SKM-1 (cell line): ENCODE measurements around the gene NDNF.

ENCODE experiments used
- DNase-seq: peaks from one replicate; lab custom pipeline; 2025; ENCODE audit not compliant: unreplicated experiment; lab: John Stamatoyannopoulos, UW

Gene NDNF

GRCh38 chr4:121070696-121071639 is 1.4 kb downstream of the NDNF start:
- DNase-seq: no peak

GRCh38 chr4:121070274-121070673 is 2.1 kb downstream of the NDNF start:
- no peak for DNase-seq

- no peak for DNase-seq
Observed at GRCh38 chr4:121069430-121069829, 2.9 kb downstream of the NDNF start.

- no peak for DNase-seq
Observed at GRCh38 chr4:121064482-121064881, 7.9 kb downstream of the NDNF start.

GRCh38 chr4:121062521-121062920 is 9.8 kb downstream of the NDNF start:
- peak; percentile 32 for DNase-seq

GRCh38 chr4:121061861-121062260 is 10.5 kb downstream of the NDNF start:
- DNase-seq: no peak

GRCh38 chr4:121061215-121061614 is 11.1 kb downstream of the NDNF start:
- DNase-seq: no peak

GRCh38 chr4:121057466-121057922 is 14.8 kb downstream of the NDNF start:
- DNase-seq: no peak

- DNase-seq: no peak
Observed at GRCh38 chr4:121056066-121056465, 16.3 kb downstream of the NDNF start.

- DNase-seq: no peak
Observed at GRCh38 chr4:121054373-121054772, 18.0 kb downstream of the NDNF start.

- DNase-seq: no peak
Observed at GRCh38 chr4:121053601-121054143, 18.7 kb downstream of the NDNF start.

GRCh38 chr4:121050300-121050699 is 22.0 kb downstream of the NDNF start:
- DNase-seq: no peak

- DNase-seq: no peak
Observed at GRCh38 chr4:121049072-121049599, 23.2 kb downstream of the NDNF start.

- no peak for DNase-seq
Observed at GRCh38 chr4:121048165-121048564, 24.2 kb downstream of the NDNF start.

- peak; percentile 14 for DNase-seq
Observed at GRCh38 chr4:121041307-121042090, 30.8 kb downstream of the NDNF start.

- no peak for DNase-seq
Observed at GRCh38 chr4:121034017-121034416, 38.3 kb downstream of the NDNF start.

GRCh38 chr4:121030711-121031110 is 41.6 kb downstream of the NDNF start:
- DNase-seq: no peak

- no peak for DNase-seq
Observed at GRCh38 chr4:121030131-121030530, 42.2 kb downstream of the NDNF start.

GRCh38 chr4:121026034-121026433 is 46.3 kb downstream of the NDNF start:
- DNase-seq: no peak

- DNase-seq: no peak
Observed at GRCh38 chr4:121025540-121025939, 46.8 kb downstream of the NDNF start.

GRCh38 chr4:121018543-121018942 is 53.8 kb downstream of the NDNF start:
- DNase-seq: no peak
